Measurements from ENCODE around the gene PTPRU.

Gene PTPRU

GRCh38 chr1:29319300-29320110 is 83.2 kb downstream of the PTPRU start:
- DNase-seq = no peak

- no peak for DNase-seq
These were observed 84.0 kb downstream of the PTPRU start for GRCh38 chr1:29320156-29320940.

GRCh38 chr1:29321176-29321575 is 84.9 kb downstream of the PTPRU start:
- no peak for DNase-seq

- no peak for DNase-seq
These were observed 85.9 kb downstream of the PTPRU start for GRCh38 chr1:29322147-29322694.

GRCh38 chr1:29322861-29323585 is 86.7 kb downstream of the PTPRU start:
- DNase-seq = peak; percentile 4

- DNase-seq = no peak
These were observed 87.3 kb downstream of the PTPRU start for GRCh38 chr1:29323636-29324035.

GRCh38 chr1:29324202-29324601 is 87.9 kb downstream of the PTPRU start:
- DNase-seq = no peak

- no peak for DNase-seq
These were observed 88.5 kb downstream of the PTPRU start for GRCh38 chr1:29324771-29325351.

- DNase-seq = no peak
These were observed 89.4 kb downstream of the PTPRU start for GRCh38 chr1:29325675-29326074.

GRCh38 chr1:29326123-29326522 is 89.8 kb downstream of the PTPRU start:
- no peak for DNase-seq

GRCh38 chr1:29327223-29327935 is 91.1 kb downstream of the PTPRU start:
- no peak for DNase-seq

GRCh38 chr1:29329022-29329775 is 92.9 kb downstream of the PTPRU start:
- DNase-seq = no peak

- DNase-seq = no peak
These were observed 93.8 kb downstream of the PTPRU start for GRCh38 chr1:29330089-29330488.

GRCh38 chr1:29330856-29331255 is 94.5 kb downstream of the PTPRU start:
- DNase-seq = no peak

GRCh38 chr1:29331309-29331708 is 95.0 kb downstream of the PTPRU start:
- DNase-seq = no peak

- no peak for DNase-seq
These were observed 95.4 kb downstream of the PTPRU start for GRCh38 chr1:29331729-29332128.

GRCh38 chr1:29332204-29332603 is 95.9 kb downstream of the PTPRU start:
- no peak for DNase-seq

- DNase-seq = peak; percentile 83
These were observed 96.7 kb downstream of the PTPRU start for GRCh38 chr1:29333008-29333407.

- no peak for DNase-seq
These were observed 99.3 kb downstream of the PTPRU start for GRCh38 chr1:29335573-29335972.

- no peak for DNase-seq
These were observed 102.7 kb downstream of the PTPRU start for GRCh38 chr1:29338908-29339575.

GRCh38 chr1:29341936-29342335 is 105.6 kb downstream of the PTPRU start:
- DNase-seq = no peak

Data from NCI-H1105 treated with DMSO at 0.1 percent for 48 hours (cell line).